ENCODE data around the gene NOVA2. TPM values are rescaled to one million over a fixed set of nuclear protein-coding genes. Genes with fewer than 3 reads are reported as not detected.

The NOVA2 gene
- total and polyA plus RNA-seq, 2 of the 8 experiments (the other 6 are each of a cell fraction or from before 2014, with no cell fraction given), result 3.2 to 24.6 TPM

DNA sequence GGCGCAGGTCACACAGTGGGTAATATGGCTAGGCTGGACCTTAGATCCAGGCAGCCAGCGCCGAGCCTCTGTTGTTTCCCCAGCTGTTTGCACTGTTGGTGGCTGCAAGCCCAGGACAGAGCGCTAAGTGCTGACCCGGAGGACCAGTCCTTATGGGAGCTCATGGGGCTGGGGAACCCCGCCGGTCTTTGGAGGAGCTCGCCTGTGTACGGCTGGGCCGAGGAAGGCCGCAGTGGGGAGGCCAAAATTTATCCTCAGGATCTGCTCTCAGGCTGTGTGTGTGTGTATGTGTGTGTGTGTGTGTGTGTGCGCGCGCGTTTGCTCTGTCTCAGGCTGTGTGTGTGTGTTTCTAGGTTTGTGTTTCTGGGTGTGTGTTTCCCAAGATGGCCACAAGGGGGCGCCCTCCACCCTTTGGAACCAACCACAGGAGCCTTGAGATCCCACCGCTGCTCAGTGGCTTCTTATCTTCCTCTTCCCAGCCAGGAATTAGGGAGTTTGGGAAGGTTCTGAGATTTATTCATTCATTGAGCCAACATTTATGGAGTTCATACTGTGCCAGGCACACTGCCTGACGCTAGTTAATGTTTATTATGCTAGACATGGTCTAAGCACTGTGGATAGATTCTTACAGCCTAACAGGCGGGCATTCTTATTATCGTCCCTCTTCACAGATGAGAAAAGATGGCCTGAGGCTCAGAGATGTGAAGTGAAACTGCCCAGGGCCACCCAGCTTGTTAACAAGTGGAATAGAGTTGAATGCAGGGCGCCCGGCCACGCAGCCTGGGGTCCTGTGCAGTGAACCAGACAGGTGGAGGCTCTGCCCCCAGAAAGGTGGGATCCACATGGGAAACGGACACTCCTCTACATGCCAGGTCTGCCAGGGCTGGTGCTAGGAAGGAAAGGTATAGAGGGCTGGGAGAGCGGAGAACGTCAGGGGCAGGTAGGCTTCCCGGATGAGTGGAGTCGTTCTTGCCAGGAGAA, 36.2 kb upstream of the NOVA2 start:
- H3K9ac ChIP-seq (replicated peaks in 1 of 4; ENCODE audit: extremely low read depth in 1 of 4, low read depth in 3 of 4, low read length in 3 of 4), result no peak overlapping the region; a peak in 1 of 7 replicates
- peak overlapping the region in 1 of 2 experiments; percentile 24; a peak in 1 of 4 replicates for H3K4me2 ChIP-seq (ENCODE audit: insufficient read depth in 1 of 2, low read depth in 2 of 2, low read length in 2 of 2)
- FAIRE-seq (peak; percentile 81), DNase-seq (ENCODE audit: low read depth in 1 of 2, low spot score in 2 of 2) (peak in 1 of 2 experiments; percentile 95)
- H3K79me2 ChIP-seq (ENCODE audit: control insufficient read depth in 1 of 2, insufficient read depth in 2 of 2, low read length in 2 of 2), result no peaks in the 10 kb centered on the region
- POLR2A ChIA-PET (ENCODE audit: partially characterized antibody), result no interaction called here
- H3K23me2 ChIP-seq (ENCODE audit: low read depth, low read length), result peaks cover 4% of the 10 kb centered on the region; the same call in 1 of the 2 replicates
- H3K18ac ChIP-seq (ENCODE audit: extremely low read depth, low read length), result peak overlapping the region; percentile 0; the same call in 1 of the 2 replicates
- no peak overlapping the region for H3K56ac ChIP-seq (replicated peaks; ENCODE audit: insufficient read length, low read depth, low read length)
- H3K79me1 ChIP-seq (ENCODE audit: low read depth, low read length), result no peaks in the 10 kb centered on the region
- no peak overlapping the region for H3K27ac ChIP-seq (ENCODE audit: low read depth, low read length)
- H4K91ac ChIP-seq (replicated peaks; ENCODE audit: insufficient read length, low read length), result peak overlapping the region; percentile 5
- no peak overlapping the region for H3K23ac ChIP-seq (ENCODE audit: insufficient read length)
- CTCF ChIA-PET (ENCODE audit: partially characterized antibody), result interaction anchor here (0.6 to 3.3 kb wide), 36 partner anchors 8 to 482 kb away, joined by 3 to 25 read pairs (median 4); partner anchors contain the start of genes CCDC61, MYPOP and NANOS2
- H2BK20ac ChIP-seq (ENCODE audit: low read length), result no peak overlapping the region
- no peak overlapping the region for H2AK5ac ChIP-seq (ENCODE audit: low read depth, low read length)
- no peak overlapping the region for H2BK120ac ChIP-seq (replicated peaks; ENCODE audit: low read depth, low read length)
- H4K5ac ChIP-seq (ENCODE audit: insufficient read length, low read depth, low read length), result no peak overlapping the region
- peaks cover 0 to 7% (median 0%) of the 10 kb centered on the region in 4 experiments; a peak in 4 of 8 replicates for H3K36me3 ChIP-seq (ENCODE audit: control insufficient read depth in 2 of 4, insufficient read depth in 4 of 4, low read length in 3 of 4)
- no peak overlapping the region for H2BK12ac ChIP-seq (ENCODE audit: low read depth, low read length)
- H3K14ac ChIP-seq (ENCODE audit: insufficient read length), result no peak overlapping the region
- H4K20me1 ChIP-seq (replicated peaks in 1 of 2; ENCODE audit: control insufficient read depth in 1 of 2, insufficient read depth in 2 of 2, low read length in 2 of 2), result peaks cover 5 to 8% of the 10 kb centered on the region in 2 experiments
- no peaks in the 10 kb centered on the region for H3K9me3 ChIP-seq (ENCODE audit: insufficient read depth in 2 of 2, low read depth in 1 of 2, low read length in 1 of 2)
- no peak overlapping the region for H3K4me3 ChIP-seq (ENCODE audit: extremely low read depth in 1 of 4, insufficient read depth in 2 of 4, low read depth in 3 of 4, low read length in 4 of 4)
- H4K8ac ChIP-seq (ENCODE audit: extremely low read depth, insufficient read depth, low read length), result peak overlapping the region; percentile 75
- H3K4me1 ChIP-seq (replicated peaks in 1 of 4; ENCODE audit: control insufficient read depth in 3 of 4, insufficient read depth in 4 of 4, low read length in 3 of 4), result peaks cover 0 to 6% (median 5%) of the 10 kb centered on the region in 4 experiments; a peak in 5 of 7 replicates
- no peak overlapping the region; the same call in 1 of the 2 replicates for H2BK5ac ChIP-seq (ENCODE audit: low read depth, low read length)
- H3K4ac ChIP-seq (replicated peaks; ENCODE audit: insufficient read length, low read depth, low read length), result no peak overlapping the region
- H2AFZ ChIP-seq (ENCODE audit: low read length), result no peak overlapping the region
- peaks cover 0 to 7% (median 6%) of the 10 kb centered on the region in 4 experiments; a peak in 4 of 7 replicates for H3K27me3 ChIP-seq (replicated peaks in 1 of 4; ENCODE audit: control insufficient read depth in 3 of 4, extremely low read depth in 1 of 4, insufficient read depth in 3 of 4, low read length in 3 of 4)
- WGBS, 2 experiments (ENCODE audit: extremely low coverage in 1 of 2, insufficient coverage in 1 of 2, insufficient read length in 1 of 2, insufficient replicate concordance in 2 of 2, low coverage in 1 of 2, low lambda C conversion rate in 2 of 2, missing lambda C conversion rate in 1 of 2), result 66% methylated on average over 28 of the region's 28 CpGs; no CpG with 5 or more reads in 1 of the 2 experiments
- no peak overlapping the region for H2BK15ac ChIP-seq (ENCODE audit: low read length)
- TF ChIP-seq TAF7 (optimal IDR thresholded peaks at IDR 0.05; ENCODE audit: borderline replicate concordance, low read depth, low read length), result no peak
- TF ChIP-seq FOSL1 (IDR thresholded peaks at IDR 0.05; ENCODE audit: insufficient read depth, low read depth, low read length), result 0 out of 2 replicates have a peak, but pooled peaks have one; percentile 52
- TF ChIP-seq EZH2 (IDR thresholded peaks at IDR 0.05; ENCODE audit: low read depth, low read length, severe bottlenecking), result no peak
- no peak for TF ChIP-seq POLR2AphosphoS5 (IDR thresholded peaks at IDR 0.05; ENCODE audit: low read depth, low read length)
- TF ChIP-seq SIN3A (conservative IDR thresholded peaks at IDR 0.05 in 1 of 2, IDR thresholded peaks at IDR 0.05 in 1 of 2; ENCODE audit: low read depth in 1 of 2, low read length in 2 of 2), result no peak
- TF ChIP-seq BCL11A (IDR thresholded peaks at IDR 0.05; ENCODE audit: low read depth in 2 of 2, low read length in 2 of 2), result no peak
- TF ChIP-seq, protein P1, sequence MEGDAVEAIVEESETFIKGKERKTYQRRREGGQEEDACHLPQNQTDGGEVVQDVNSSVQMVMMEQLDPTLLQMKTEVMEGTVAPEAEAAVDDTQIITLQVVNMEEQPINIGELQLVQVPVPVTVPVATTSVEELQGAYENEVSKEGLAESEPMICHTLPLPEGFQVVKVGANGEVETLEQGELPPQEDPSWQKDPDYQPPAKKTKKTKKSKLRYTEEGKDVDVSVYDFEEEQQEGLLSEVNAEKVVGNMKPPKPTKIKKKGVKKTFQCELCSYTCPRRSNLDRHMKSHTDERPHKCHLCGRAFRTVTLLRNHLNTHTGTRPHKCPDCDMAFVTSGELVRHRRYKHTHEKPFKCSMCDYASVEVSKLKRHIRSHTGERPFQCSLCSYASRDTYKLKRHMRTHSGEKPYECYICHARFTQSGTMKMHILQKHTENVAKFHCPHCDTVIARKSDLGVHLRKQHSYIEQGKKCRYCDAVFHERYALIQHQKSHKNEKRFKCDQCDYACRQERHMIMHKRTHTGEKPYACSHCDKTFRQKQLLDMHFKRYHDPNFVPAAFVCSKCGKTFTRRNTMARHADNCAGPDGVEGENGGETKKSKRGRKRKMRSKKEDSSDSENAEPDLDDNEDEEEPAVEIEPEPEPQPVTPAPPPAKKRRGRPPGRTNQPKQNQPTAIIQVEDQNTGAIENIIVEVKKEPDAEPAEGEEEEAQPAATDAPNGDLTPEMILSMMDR (IDR thresholded peaks at IDR 0.05; ENCODE audit: control extremely low read depth in 1 of 3, insufficient read depth in 1 of 3, low read depth in 1 of 3, low read length in 3 of 3), result peak; percentile 75 to 84 (median 82)
